Measurements from ENCODE around the gene PARP2.
A peak's percentile ranks its signal among the peaks of the same experiment; 100 is the strongest.
"Not testable (repeated sequence)": the region's sequence is repeated elsewhere in the genome, so short reads cannot be mapped to it uniquely, and the experiment has no call there.

PARP2 gene

DNA sequence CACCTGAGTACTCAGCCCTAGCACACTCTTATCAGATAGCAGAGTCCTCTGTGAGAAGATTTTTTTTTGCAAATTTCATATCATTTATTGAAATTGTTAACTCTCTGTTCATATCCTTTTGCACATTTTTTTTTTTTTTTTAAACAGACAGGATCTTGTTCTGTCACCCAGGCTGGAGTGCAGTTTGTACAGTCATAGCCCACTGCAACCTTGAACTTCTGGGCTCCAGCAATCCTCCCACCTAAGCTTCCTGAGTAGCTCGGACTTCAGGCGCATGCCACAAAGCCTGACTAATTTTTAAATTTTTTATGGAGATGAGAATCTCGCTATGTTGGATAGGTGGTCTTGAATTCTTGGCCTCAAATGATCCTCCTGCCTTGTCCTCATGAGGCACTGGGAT, 4.3 kb downstream of the PARP2 start:
- DNase-seq (ENCODE audit: extremely low read depth, low read depth): no peak
- TF ChIP-seq CTCF (IDR thresholded peaks at IDR 0.05; ENCODE audit: low read depth, low read length): no peak

DNA sequence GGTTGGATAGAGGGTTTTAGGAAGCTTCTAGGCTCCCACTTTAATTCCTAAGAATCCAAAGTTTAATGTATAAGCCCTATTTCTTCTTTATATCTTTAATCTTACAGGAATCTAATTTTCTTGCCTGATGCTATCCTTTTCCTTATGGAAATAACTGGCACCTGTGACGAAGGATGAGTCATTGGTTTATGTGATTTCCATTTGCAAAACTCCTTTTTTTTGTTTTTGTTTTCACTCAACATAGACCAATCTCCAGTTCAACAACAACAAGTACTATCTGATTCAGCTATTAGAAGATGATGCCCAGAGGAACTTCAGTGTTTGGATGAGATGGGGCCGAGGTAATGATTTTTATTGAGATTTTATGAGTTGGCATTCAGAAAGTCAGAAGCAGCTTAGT, 6.8 kb downstream of the PARP2 start:
- no peak for DNase-seq (ENCODE audit: extremely low read depth, low read depth)
- TF ChIP-seq CTCF (IDR thresholded peaks at IDR 0.05; ENCODE audit: low read depth, low read length): no peak

DNA sequence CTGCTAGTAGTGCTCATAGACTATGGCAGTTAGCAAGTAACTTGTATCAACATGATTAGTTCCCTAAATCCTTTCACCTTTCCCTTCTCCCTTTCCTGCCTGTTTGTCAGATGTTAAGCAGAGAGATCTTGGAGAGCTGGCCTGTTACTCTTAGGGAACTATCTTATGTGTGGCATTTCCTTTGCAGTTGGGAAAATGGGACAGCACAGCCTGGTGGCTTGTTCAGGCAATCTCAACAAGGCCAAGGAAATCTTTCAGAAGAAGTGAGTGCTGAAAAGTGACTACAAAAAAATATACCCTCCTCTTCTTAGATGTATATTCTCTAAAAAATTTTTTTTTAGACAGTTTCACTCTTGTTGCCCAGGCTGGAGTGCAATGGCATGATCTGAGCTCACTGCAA, 7.4 kb downstream of the PARP2 start:
- no peak for DNase-seq (ENCODE audit: extremely low read depth, low read depth)

DNA sequence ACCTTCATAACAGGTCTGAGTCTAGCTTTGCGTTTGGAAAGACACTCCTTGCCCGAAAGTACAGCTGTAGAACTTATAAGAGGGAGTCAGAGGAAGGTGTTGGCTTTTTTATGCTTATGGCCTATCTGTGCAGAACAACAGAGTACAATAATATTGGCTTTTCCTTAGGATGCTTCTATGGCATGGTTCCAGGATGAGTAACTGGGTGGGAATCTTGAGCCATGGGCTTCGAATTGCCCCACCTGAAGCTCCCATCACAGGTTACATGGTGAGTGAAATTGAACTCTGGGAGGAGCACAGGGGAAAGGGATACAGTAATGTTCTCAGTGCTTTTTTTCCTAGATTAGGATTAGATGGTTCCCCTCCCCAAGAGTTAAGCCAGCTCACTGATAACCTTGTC, 13.0 kb downstream of the PARP2 start:
- no peak for TF ChIP-seq CTCF (IDR thresholded peaks at IDR 0.05; ENCODE audit: low read depth, low read length)
- no peak for DNase-seq (ENCODE audit: extremely low read depth, low read depth)

More for the DNA sequence above, 7.4 kb downstream of the PARP2 start:
- peak; percentile 2; the same call in 1 of the 2 replicates for TF ChIP-seq CTCF (IDR thresholded peaks at IDR 0.05; ENCODE audit: low read depth, low read length)

DNA sequence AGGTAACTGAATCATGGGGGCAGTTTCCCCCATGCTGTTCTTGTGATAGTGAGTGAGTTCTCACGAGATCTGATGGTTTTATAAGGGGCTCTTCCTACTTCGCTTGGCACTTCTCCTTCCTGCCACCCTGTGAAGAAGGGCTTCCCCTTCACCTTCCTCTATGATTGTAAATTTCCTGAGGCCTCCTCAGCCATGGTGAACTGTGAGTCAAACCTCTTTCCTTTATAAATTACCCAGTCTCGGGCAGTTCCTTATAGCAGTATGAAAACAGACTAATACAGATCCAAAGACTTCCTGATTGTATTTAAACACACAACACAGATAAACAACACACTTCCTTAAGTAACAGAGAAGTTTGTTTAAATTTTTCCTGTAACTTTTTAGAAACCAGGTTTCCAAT, 15.0 kb downstream of the PARP2 start:
- not testable (repeated sequence) for DNase-seq (ENCODE audit: extremely low read depth, low read depth)

- TF ChIP-seq CTCF (IDR thresholded peaks at IDR 0.05; ENCODE audit: low read depth, low read length): no peak
- DNase-seq (ENCODE audit: extremely low read depth, low read depth): no peak
Measured at GRCh38 chr14:20365928-20366327, 22.5 kb downstream of the PARP2 start.

GRCh38 chr14:20372796-20373195, 29.4 kb downstream of the PARP2 start:
- no peak for TF ChIP-seq CTCF (IDR thresholded peaks at IDR 0.05; ENCODE audit: low read depth, low read length)
- DNase-seq (ENCODE audit: extremely low read depth, low read depth): no peak

DNA sequence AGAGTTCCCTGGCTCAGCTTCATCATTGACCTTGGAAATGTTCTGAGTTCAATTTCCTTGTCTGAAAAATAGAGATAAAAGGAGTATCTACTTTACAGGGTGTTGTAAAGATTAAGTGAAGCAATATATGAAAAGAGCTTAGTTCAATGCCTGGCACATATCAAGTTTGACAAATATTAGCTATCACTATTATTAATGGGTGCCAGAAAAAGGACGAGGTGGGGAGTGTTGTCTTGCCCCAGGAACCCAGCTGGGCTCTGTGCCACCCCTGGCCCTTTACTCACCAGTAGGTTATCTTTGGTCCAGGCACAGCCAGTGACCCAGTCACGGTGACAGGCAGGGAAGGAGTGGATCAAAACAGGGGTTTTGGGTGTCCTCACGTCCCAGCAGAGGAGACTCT, 32.0 kb downstream of the PARP2 start:
- TF ChIP-seq CTCF (IDR thresholded peaks at IDR 0.05; ENCODE audit: low read depth, low read length): no peak
- DNase-seq (ENCODE audit: extremely low read depth, low read depth): no peak
